GM12875 (cell line): ENCODE measurements around the gene FRA10AC1.
"Not testable (repeated sequence)": the region's sequence is repeated elsewhere in the genome, so short reads cannot be mapped to it uniquely, and the experiment has no call there.

Experiments
- H3K4me3 ChIP-seq: one replicate; pipeline ENCODE4 v1.5.1; 2011; ENCODE audit warnings: low read depth, low read length, control low read depth
- CTCF ChIP-seq: IDR thresholded peaks from 2 replicates; pipeline ENCODE4 v1.5.1; 2011; ENCODE audit warnings: low read depth, mild to moderate bottlenecking, control low read depth, inconsistent platforms, low read length, moderate library complexity, borderline replicate concordance; ENCODE audit not compliant: insufficient read depth

FRA10AC1 gene

DNA sequence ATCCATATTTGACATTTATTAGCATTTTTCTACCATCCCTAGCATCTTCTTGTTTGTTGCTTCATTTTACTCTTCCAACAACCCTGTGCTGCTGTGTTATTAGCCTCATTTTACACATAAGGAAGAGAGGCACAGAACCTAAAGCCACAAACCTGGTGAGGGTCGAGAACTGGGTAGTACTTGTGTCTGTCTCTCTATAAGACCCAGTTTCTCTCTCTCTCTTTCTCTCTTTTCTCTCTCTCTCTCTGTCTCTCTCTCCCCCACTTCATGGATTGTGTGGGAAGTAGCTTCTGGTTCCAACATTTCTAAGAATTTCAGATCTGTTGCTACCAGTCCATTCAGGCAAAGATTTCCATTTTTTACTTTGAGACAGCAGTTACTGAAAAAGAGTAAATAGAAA, 1.4 kb upstream of the FRA10AC1 start:
- H3K4me3 ChIP-seq: no peak overlapping the region
- TF ChIP-seq CTCF: no peak

- TF ChIP-seq CTCF: no peak
Measured at GRCh38 chr10:93703066-93703465, 674 bp upstream of the FRA10AC1 start.

GRCh38 chr10:93701866-93702209, 554 bp downstream of the FRA10AC1 start:
- no peak for TF ChIP-seq CTCF
- peak overlapping the region; percentile 78 for H3K4me3 ChIP-seq

More at GRCh38 chr10:93703066-93703465, 674 bp upstream of the FRA10AC1 start:
- H3K4me3 ChIP-seq: peak overlapping the region; percentile 78

GRCh38 chr10:93697207-93697606, 5.2 kb downstream of the FRA10AC1 start:
- no peak for TF ChIP-seq CTCF
- no peak overlapping the region for H3K4me3 ChIP-seq

DNA sequence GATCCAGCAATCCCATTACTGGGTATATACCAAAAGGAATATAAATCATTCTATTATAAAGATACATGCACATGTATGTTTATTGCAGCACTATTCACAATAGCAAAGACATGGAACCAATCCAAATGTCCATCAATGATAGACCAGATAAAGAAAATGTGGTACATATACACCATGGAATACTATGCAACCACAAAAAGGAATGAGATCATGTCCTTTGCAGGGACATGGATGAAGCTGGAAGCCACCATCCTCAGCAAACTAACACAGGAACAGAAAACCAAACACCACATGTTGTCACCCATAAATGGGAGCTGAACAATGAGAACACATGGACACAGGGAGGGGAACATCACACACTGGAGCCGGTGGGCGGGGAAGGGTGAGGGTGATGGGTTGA, 5.8 kb downstream of the FRA10AC1 start:
- not testable (repeated sequence) for H3K4me3 ChIP-seq

GRCh38 chr10:93695740-93696139, 6.7 kb downstream of the FRA10AC1 start:
- no peak overlapping the region for H3K4me3 ChIP-seq
- TF ChIP-seq CTCF: no peak

- TF ChIP-seq CTCF: no peak
- no peak overlapping the region for H3K4me3 ChIP-seq
Measured at GRCh38 chr10:93687737-93688136, 14.7 kb downstream of the FRA10AC1 start.

DNA sequence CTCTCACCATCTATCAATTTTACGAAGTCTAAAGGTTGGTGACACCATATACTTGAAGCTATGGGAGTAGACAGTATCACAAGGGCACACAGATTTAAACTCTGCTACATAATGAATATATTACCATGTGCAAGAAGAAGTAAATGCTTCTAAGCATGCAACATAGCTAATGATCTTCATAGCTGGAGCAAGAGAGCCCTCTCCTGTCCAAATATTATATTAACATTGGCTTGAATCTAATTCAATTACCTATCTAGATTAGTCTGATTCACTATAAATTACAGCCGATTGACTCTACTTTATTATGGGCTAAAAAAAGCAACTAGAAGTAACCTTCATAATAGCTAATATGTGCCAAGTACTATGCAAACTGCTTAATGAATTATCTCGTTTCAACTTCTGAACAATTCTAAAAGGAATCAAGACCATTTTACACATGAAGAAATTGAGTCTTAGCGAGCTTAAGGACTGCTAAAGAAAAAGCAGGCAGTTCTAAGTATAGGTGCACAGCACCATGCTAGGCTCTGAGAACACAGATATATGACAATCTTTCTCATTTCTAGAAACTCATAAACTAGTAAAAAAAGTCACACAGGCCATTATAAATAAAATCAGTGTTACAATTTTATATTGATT, 21.9 kb downstream of the FRA10AC1 start:
- no peak for TF ChIP-seq CTCF
- H3K4me3 ChIP-seq: no peak overlapping the region
